Thyroid gland (tissue), 4 donors: Measurements from ENCODE around the gene ZNF681. TPM values are rescaled to one million over a fixed set of nuclear protein-coding genes. Genes with fewer than 3 reads are reported as not detected.
"Not testable (repeated sequence)": the region's sequence is repeated elsewhere in the genome, so short reads cannot be mapped to it uniquely, and the experiment has no call there.

Source experiments
- DNase-seq, 2 donors: peaks; one replicate each; pipeline ENCODE4 v3.0.0-alpha.2; 2019
- H3K27ac ChIP-seq, 3 donors: fragments of 200-600 bp; sonication (generic); 1 replicate in 2 of 3; 2 replicates in 1 of 3; pipeline ENCODE4 v1.5.1; 2016 to 2019; ENCODE audit warnings: mild to moderate bottlenecking in 1 of 3, moderate library complexity in 1 of 3
- H3K27me3 ChIP-seq: fragments of 200-600 bp; sonication (generic); one replicate; pipeline ENCODE4 v1.5.1; 2019
- H3K36me3 ChIP-seq, 2 donors: fragments of 200-600 bp; sonication (generic); one replicate each; pipeline ENCODE4 v1.5.1; 2016 to 2019
- H3K4me1 ChIP-seq, 2 donors: fragments of 200-600 bp; sonication (generic); one replicate each; pipeline ENCODE4 v1.5.1; 2017 to 2019
- H3K4me3 ChIP-seq, 3 donors: fragments of 200-600 bp; sonication (generic); replicated peaks in 1 of 3; 1 replicate in 2 of 3; 2 replicates in 1 of 3; pipeline ENCODE4 v1.5.1; 2016; ENCODE audit warnings: mild to moderate bottlenecking in 1 of 3
- H3K9me3 ChIP-seq: fragments of 200-600 bp; sonication (generic); one replicate; pipeline ENCODE4 v1.5.1; 2017
- CTCF ChIP-seq, 6 experiments: fragments of 200-600 bp in 3 of 6; fragments of 450-650 bp in 3 of 6; sonication (generic) in 3 of 6; IDR thresholded peaks; one replicate each; pipeline ENCODE4 v1.5.1; 2016 to 2019; ENCODE audit warnings: antibody characterized with exemption in 6 of 6, mild to moderate bottlenecking in 2 of 6, inconsistent platforms in 1 of 6, moderate library complexity in 1 of 6
- POLR2A ChIP-seq, 2 donors: fragments of 450-650 bp; IDR thresholded peaks; one replicate each; pipeline ENCODE4 v1.6.1; 2017; ENCODE audit warnings: antibody characterized with exemption in 2 of 2, mild to moderate bottlenecking in 2 of 2, moderate library complexity in 1 of 2
- WGBS, 2 donors: methylation state at CpG; one replicate each; pipeline ENCODE4 v1.1.5; 2017; 5-methylcytosine and 5-hydroxymethylcytosine counted together
- intact Hi-C: fragments of 100-400 bp; cut with DNase I; formaldehyde crosslinking; loops from one replicate; pipeline ENCODE4 v1.15.1; 2023
- total RNA-seq, 4 donors: library from RNA; depleted of rRNA; stranded (reverse); fragments of >200 nt; gene quantifications; one replicate each; pipeline ENCODE4 v1.2.3, GENCODE V29; 2016

Gene ZNF681
- total RNA-seq, 4 donors from 2014 or later: 1.6 to 4.5 (median 2.0) TPM

- no peaks in the 10 kb centered on the region for H3K27me3 ChIP-seq
- intact Hi-C loops: no loop called here
- DNase-seq: no peak
- H3K36me3 ChIP-seq: no peaks in the 10 kb centered on the region
- H3K4me3 ChIP-seq: no peak overlapping the region
- no peaks in the 10 kb centered on the region for H3K9me3 ChIP-seq
- no peaks in the 10 kb centered on the region for H3K4me1 ChIP-seq
- 0% methylated on average over 1 of the region's 1 CpG for WGBS, 2 donors
- no peak overlapping the region for H3K27ac ChIP-seq
- no peak for TF ChIP-seq POLR2A (IDR thresholded peaks at IDR 0.05)
- no peak for TF ChIP-seq CTCF (IDR thresholded peaks at IDR 0.05)
These were observed 24.9 kb upstream of the ZNF681 start for GRCh38 chr19:23783636-23784035.

GRCh38 chr19:23779645-23780044 lies 21.0 kb upstream of the ZNF681 start:
- intact Hi-C loops: no loop called here
- Histone ChIP-seq H3K4me3 (no peak overlapping the region), H3K27me3 (no peaks in the 10 kb centered on the region), H3K4me1 (no peaks in the 10 kb centered on the region), H3K9me3 (no peaks in the 10 kb centered on the region), H3K27ac (no peak overlapping the region), H3K36me3 (no peaks in the 10 kb centered on the region)
- TF ChIP-seq CTCF (IDR thresholded peaks at IDR 0.05) (no peak), POLR2A (IDR thresholded peaks at IDR 0.05) (no peak)
- no peak for DNase-seq
- 95 to 97% methylated on average over 7 of the region's 7 CpGs for WGBS, 2 donors

GRCh38 chr19:23778566-23778965 lies 19.9 kb upstream of the ZNF681 start:
- no peak for DNase-seq
- Histone ChIP-seq H3K36me3 (no peaks in the 10 kb centered on the region), H3K4me1 (no peaks in the 10 kb centered on the region), H3K9me3 (no peaks in the 10 kb centered on the region), H3K4me3 (no peak overlapping the region), H3K27me3 (no peaks in the 10 kb centered on the region), H3K27ac (no peak overlapping the region)
- no peak for TF ChIP-seq POLR2A (IDR thresholded peaks at IDR 0.05)
- TF ChIP-seq CTCF (IDR thresholded peaks at IDR 0.05): no peak
- WGBS, 2 donors: 98% methylated on average over 5 of the region's 5 CpGs
- intact Hi-C loops: no loop called here

GRCh38 chr19:23778036-23778435 lies 19.3 kb upstream of the ZNF681 start:
- WGBS, 2 donors: 97% methylated on average over 6 of the region's 6 CpGs
- DNase-seq, H3K4me3 ChIP-seq: not testable (repeated sequence)

GRCh38 chr19:23777216-23777615 lies 18.5 kb upstream of the ZNF681 start:
- Histone ChIP-seq H3K27ac (no peak overlapping the region), H3K4me1 (no peaks in the 10 kb centered on the region), H3K27me3 (no peaks in the 10 kb centered on the region), H3K4me3 (no peak overlapping the region), H3K36me3 (no peaks in the 10 kb centered on the region), H3K9me3 (no peaks in the 10 kb centered on the region)
- intact Hi-C loops: no loop called here
- DNase-seq: no peak
- TF ChIP-seq POLR2A (IDR thresholded peaks at IDR 0.05) (no peak), CTCF (IDR thresholded peaks at IDR 0.05) (no peak)
- WGBS, 2 donors: 67% methylated on average over 3 of the region's 3 CpGs

More at GRCh38 chr19:23778036-23778435, 19.3 kb upstream of the ZNF681 start:
- H3K36me3 ChIP-seq, intact Hi-C loops, H3K27ac ChIP-seq, H3K27me3 ChIP-seq, H3K4me1 ChIP-seq, H3K9me3 ChIP-seq: not testable (repeated sequence)
